Measurements from ENCODE around the gene AGRN. TPM values are rescaled to one million over a fixed set of nuclear protein-coding genes. Genes with fewer than 3 reads are reported as not detected.
A peak's percentile ranks its signal among the peaks of the same experiment; 100 is the strongest.

The AGRN gene
- total RNA-seq, 1 experiment from 2014 or later = 134 TPM

GRCh38 chr1:1072299-1072848, 52.5 kb downstream of the AGRN start:
- peak overlapping the region; percentile 91; the same call in 1 of the 2 replicates for H3K27ac ChIP-seq (ENCODE audit: low read depth, low read length)
- POLR2A ChIA-PET = no interaction called here
- H3K9me2 ChIP-seq (ENCODE audit: insufficient read depth) = no peaks in the 10 kb centered on the region
- no peak overlapping the region for H2AFZ ChIP-seq (ENCODE audit: low read depth, low read length, poor library complexity, severe bottlenecking)
- TF ChIP-seq POLR2AphosphoS5 (IDR thresholded peaks at IDR 0.05; ENCODE audit: low read depth, low read length) (no peak), EGR1 (IDR thresholded peaks at IDR 0.05; ENCODE audit: low read depth) (no peak), ZBTB33 (IDR thresholded peaks at IDR 0.05; ENCODE audit: extremely low read depth, insufficient replicate concordance, low read length) (no peak), CEBPB (IDR thresholded peaks at IDR 0.05; ENCODE audit: low read depth) (no peak), TCF7L2 (IDR thresholded peaks at IDR 0.05; ENCODE audit: borderline replicate concordance, extremely low read depth, insufficient read depth, insufficient read length) (no peak)
- TF ChIP-seq, protein P1, sequence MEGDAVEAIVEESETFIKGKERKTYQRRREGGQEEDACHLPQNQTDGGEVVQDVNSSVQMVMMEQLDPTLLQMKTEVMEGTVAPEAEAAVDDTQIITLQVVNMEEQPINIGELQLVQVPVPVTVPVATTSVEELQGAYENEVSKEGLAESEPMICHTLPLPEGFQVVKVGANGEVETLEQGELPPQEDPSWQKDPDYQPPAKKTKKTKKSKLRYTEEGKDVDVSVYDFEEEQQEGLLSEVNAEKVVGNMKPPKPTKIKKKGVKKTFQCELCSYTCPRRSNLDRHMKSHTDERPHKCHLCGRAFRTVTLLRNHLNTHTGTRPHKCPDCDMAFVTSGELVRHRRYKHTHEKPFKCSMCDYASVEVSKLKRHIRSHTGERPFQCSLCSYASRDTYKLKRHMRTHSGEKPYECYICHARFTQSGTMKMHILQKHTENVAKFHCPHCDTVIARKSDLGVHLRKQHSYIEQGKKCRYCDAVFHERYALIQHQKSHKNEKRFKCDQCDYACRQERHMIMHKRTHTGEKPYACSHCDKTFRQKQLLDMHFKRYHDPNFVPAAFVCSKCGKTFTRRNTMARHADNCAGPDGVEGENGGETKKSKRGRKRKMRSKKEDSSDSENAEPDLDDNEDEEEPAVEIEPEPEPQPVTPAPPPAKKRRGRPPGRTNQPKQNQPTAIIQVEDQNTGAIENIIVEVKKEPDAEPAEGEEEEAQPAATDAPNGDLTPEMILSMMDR (IDR thresholded peaks at IDR 0.05 in 2 of 3, conservative IDR thresholded peaks at IDR 0.05 in 1 of 3; ENCODE audit: borderline replicate concordance in 1 of 3, insufficient read depth in 1 of 3, low read depth in 2 of 3, low read length in 2 of 3) = no peak
- H4K20me1 ChIP-seq (ENCODE audit: insufficient read depth) = no peaks in the 10 kb centered on the region
- H3K79me2 ChIP-seq (ENCODE audit: insufficient read depth, low read length) = peaks cover 3% of the 10 kb centered on the region; the same call in 1 of the 2 replicates
- DNase-seq (ENCODE audit: low read depth, low spot score) (no peak), ATAC-seq (no peak)
- peak overlapping the region; percentile 98 for H3K4me2 ChIP-seq (ENCODE audit: low read length)
- no peaks in the 10 kb centered on the region for H3K9me3 ChIP-seq (ENCODE audit: control insufficient read depth in 1 of 2, insufficient read depth in 1 of 2, low read depth in 1 of 2, low read length in 2 of 2)
- RAD21 ChIA-PET (ENCODE audit: low non-redundant PET in 1 of 2, low total read pairs in 2 of 2, uncharacterized antibody in 2 of 2, unreplicated experiment in 2 of 2) = interaction anchor here in 1 of 2 experiments (0.6 kb wide), 1 partner anchor 201 kb away, joined by 4 read pairs; the partner anchor contains the start of gene UBE2J2
- no peaks in the 10 kb centered on the region for H3K27me3 ChIP-seq (ENCODE audit: insufficient read depth, low read length)
- CTCF ChIA-PET = no interaction called here
- BruUV-seq (replicated peaks) = no TSS peak
- H3K36me3 ChIP-seq (ENCODE audit: control insufficient read depth in 1 of 2, insufficient read depth in 2 of 2, low read length in 2 of 2) = no peaks in the 10 kb centered on the region
- intact Hi-C loops (cut with micrococcal nuclease) = loop anchor here (5.0 kb wide), 1 partner anchor 275 kb away; the partner anchor contains the start of gene DVL1
- H3K9ac ChIP-seq (ENCODE audit: low read length) = no peak overlapping the region; the same call in 1 of the 2 replicates
- peaks cover 38 to 63% of the 10 kb centered on the region in 2 experiments for H3K4me1 ChIP-seq (ENCODE audit: control insufficient read depth in 1 of 2, insufficient read depth in 2 of 2, low read length in 2 of 2)
- H3K4me3 ChIP-seq (replicated peaks in 1 of 2; ENCODE audit: low read depth in 1 of 2, low read length in 2 of 2) = no peak overlapping the region

Data from HCT116 (cell line).